AML-193 (cell line): ENCODE data around the gene EPHB2.
"Not testable (repeated sequence)": the region's sequence is repeated elsewhere in the genome, so short reads cannot be mapped to it uniquely, and the experiment has no call there.

Source experiments
- DNase-seq, 2 experiments: peaks; one replicate each; lab custom pipeline; 2025; lab: John Stamatoyannopoulos, UW

Gene EPHB2

GRCh38 chr1:22819361-22819760 lies 108.7 kb downstream of the EPHB2 start:
- no peak for DNase-seq

GRCh38 chr1:22821027-22821426 lies 110.4 kb downstream of the EPHB2 start:
- DNase-seq: no peak

GRCh38 chr1:22822371-22822770 lies 111.7 kb downstream of the EPHB2 start:
- no peak for DNase-seq

- no peak for DNase-seq
Observed at GRCh38 chr1:22824466-22824865, 113.8 kb downstream of the EPHB2 start.

- no peak for DNase-seq
Observed at GRCh38 chr1:22824975-22825374, 114.3 kb downstream of the EPHB2 start.

- DNase-seq: no peak
Observed at GRCh38 chr1:22825486-22826189, 115.0 kb downstream of the EPHB2 start.

GRCh38 chr1:22826604-22827580 lies 116.3 kb downstream of the EPHB2 start:
- DNase-seq: no peak

GRCh38 chr1:22827666-22828483 lies 117.2 kb downstream of the EPHB2 start:
- no peak for DNase-seq

- no peak for DNase-seq
Observed at GRCh38 chr1:22828484-22829308, 118.1 kb downstream of the EPHB2 start.

GRCh38 chr1:22829309-22829989 lies 118.8 kb downstream of the EPHB2 start:
- DNase-seq: no peak

GRCh38 chr1:22830041-22830566 lies 119.5 kb downstream of the EPHB2 start:
- DNase-seq: no peak

GRCh38 chr1:22830757-22831340 lies 120.2 kb downstream of the EPHB2 start:
- DNase-seq: no peak

GRCh38 chr1:22831729-22832413 lies 121.2 kb downstream of the EPHB2 start:
- DNase-seq: peak in 1 of 2 experiments; percentile 9

- DNase-seq: no peak
Observed at GRCh38 chr1:22832414-22832786, 121.8 kb downstream of the EPHB2 start.

GRCh38 chr1:22833699-22834098 lies 123.1 kb downstream of the EPHB2 start:
- no peak for DNase-seq

GRCh38 chr1:22834420-22834819 lies 123.8 kb downstream of the EPHB2 start:
- not testable (repeated sequence) for DNase-seq

- no peak for DNase-seq
Observed at GRCh38 chr1:22835636-22836319, 125.1 kb downstream of the EPHB2 start.

GRCh38 chr1:22836850-22837249 lies 126.2 kb downstream of the EPHB2 start:
- no peak for DNase-seq

GRCh38 chr1:22837332-22837731 lies 126.7 kb downstream of the EPHB2 start:
- DNase-seq: no peak
